ENCODE measurements around the gene TMEM161A.
"Not testable (repeated sequence)": the region's sequence is repeated elsewhere in the genome, so short reads cannot be mapped to it uniquely, and the experiment has no call there.

TMEM161A gene

GRCh38 chr19:19176950-19177349 is 38.7 kb upstream of the TMEM161A start:
- TF ChIP-seq CTCF (IDR thresholded peaks at IDR 0.05; ENCODE audit: control insufficient read depth, insufficient read depth, low read depth, low read length, missing control alignments), result no peak
- H3K4me3 ChIP-seq (ENCODE audit: control insufficient read depth, low read depth, low read length), result no peak overlapping the region
- DNase-seq (ENCODE audit: low read depth), result no peak

- DNase-seq (ENCODE audit: low read depth); H3K4me3 ChIP-seq (ENCODE audit: control insufficient read depth, low read depth, low read length): not testable (repeated sequence)
These were observed 35.0 kb upstream of the TMEM161A start for GRCh38 chr19:19173243-19173642.

- no peak for DNase-seq (ENCODE audit: low read depth)
- TF ChIP-seq CTCF (IDR thresholded peaks at IDR 0.05; ENCODE audit: control insufficient read depth, insufficient read depth, low read depth, low read length, missing control alignments), result no peak
- no peak overlapping the region for H3K4me3 ChIP-seq (ENCODE audit: control insufficient read depth, low read depth, low read length)
These were observed 33.7 kb upstream of the TMEM161A start for GRCh38 chr19:19171821-19172532.

- no peak for DNase-seq (ENCODE audit: low read depth)
- no peak overlapping the region for H3K4me3 ChIP-seq (ENCODE audit: control insufficient read depth, low read depth, low read length)
- TF ChIP-seq CTCF (IDR thresholded peaks at IDR 0.05; ENCODE audit: control insufficient read depth, insufficient read depth, low read depth, low read length, missing control alignments), result no peak
These were observed 32.8 kb upstream of the TMEM161A start for GRCh38 chr19:19170873-19171672.

- no peak within 1 kb of the TSS for H3K4me3 ChIP-seq (ENCODE audit: control insufficient read depth, low read depth, low read length)
- TF ChIP-seq CTCF (IDR thresholded peaks at IDR 0.05; ENCODE audit: control insufficient read depth, insufficient read depth, low read depth, low read length, missing control alignments), result no peak
These were observed 32.0 kb upstream of the TMEM161A start, which contains the start of gene MEF2B for GRCh38 chr19:19170053-19170872. Gene MEF2B (minus strand): TSS chr19:19170263. CDS start chr19:19150735, 19,528 bp downstream.

GRCh38 chr19:19169236-19170052 is 31.2 kb upstream of the TMEM161A start:
- DNase-seq (ENCODE audit: low read depth), result no peak
- no peak for TF ChIP-seq CTCF (IDR thresholded peaks at IDR 0.05; ENCODE audit: control insufficient read depth, insufficient read depth, low read depth, low read length, missing control alignments)
- H3K4me3 ChIP-seq (ENCODE audit: control insufficient read depth, low read depth, low read length), result no peak overlapping the region

More at GRCh38 chr19:19170053-19170872, 32.0 kb upstream of the TMEM161A start, which contains the start of gene MEF2B:
- DNase-seq (ENCODE audit: low read depth), result no peak
